NCI-H187 (cell line): ENCODE measurements around the gene POU2AF1.
A peak's percentile ranks its signal among the peaks of the same experiment; 100 is the strongest.
"Not testable (repeated sequence)": the region's sequence is repeated elsewhere in the genome, so short reads cannot be mapped to it uniquely, and the experiment has no call there.

Experiments used
- DNase-seq, 2 experiments: peaks; one replicate each; lab custom pipeline; 2025; lab: John Stamatoyannopoulos, UW

Gene POU2AF1

DNA sequence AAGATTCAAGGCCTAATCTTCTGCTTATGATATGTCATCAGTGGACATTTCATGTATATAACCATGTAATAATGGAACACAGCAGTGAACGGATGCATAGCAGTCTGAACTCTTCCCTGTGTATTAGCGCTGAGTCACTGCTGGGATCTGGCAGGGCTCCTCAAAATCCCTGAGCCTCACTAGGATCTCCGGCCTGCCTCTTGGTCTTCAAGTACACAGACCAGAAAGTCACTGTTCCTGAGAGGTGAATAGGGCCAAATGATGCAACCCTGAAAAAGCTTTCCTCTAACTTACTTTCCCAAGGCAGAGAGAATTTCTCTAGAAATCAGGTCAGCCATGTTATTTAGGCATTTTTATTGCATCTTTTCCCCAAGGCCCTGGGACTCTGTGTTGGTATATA, 35.0 kb downstream of the POU2AF1 start:
- DNase-seq: no peak

DNA sequence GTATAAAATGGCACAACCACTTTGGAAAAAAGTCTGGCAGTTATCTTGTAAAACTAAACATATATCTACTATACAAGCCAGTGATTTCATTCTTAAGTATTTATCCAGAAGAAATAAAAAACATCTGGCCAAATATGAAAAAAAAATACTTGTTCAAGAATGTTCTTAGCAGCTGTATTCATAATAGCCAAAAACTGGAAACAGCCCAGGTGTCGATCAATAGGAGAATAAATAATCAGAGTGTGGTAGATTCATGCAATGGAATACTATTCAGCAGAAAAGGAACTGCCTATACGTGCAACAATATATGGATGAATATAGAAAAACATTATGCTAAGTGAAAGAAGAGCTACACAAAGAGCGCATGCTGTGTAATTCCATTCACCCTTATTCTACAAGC, 36.7 kb downstream of the POU2AF1 start:
- DNase-seq: no peak

DNA sequence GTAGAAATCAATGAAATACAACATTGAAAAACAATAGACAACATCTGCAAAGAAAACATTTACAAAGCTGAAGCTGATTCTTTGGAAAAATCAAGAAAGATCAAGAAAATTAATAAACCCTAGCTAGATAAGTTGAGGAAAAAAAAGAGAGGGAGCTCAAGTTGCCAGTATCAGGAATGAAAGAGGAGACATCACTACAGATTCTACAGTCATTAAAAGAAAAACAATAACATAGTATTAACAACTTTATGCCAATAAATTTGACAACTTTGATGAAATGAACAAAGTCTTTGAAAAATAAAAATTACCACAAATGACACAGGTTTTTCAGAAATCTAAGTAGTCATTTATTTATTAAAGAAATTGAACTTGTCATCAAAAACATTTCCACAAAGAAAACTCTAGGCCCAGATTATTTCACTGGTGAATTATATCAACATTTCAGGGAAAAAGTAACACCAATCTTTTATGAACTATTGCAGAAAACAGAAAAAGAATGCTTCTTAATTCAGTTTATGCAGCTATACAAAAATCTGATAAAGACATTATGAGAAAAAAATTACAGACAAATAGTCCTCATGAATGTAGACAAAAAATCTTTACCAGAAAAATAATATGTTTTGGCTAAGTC, 39.2 kb downstream of the POU2AF1 start:
- no peak for DNase-seq

DNA sequence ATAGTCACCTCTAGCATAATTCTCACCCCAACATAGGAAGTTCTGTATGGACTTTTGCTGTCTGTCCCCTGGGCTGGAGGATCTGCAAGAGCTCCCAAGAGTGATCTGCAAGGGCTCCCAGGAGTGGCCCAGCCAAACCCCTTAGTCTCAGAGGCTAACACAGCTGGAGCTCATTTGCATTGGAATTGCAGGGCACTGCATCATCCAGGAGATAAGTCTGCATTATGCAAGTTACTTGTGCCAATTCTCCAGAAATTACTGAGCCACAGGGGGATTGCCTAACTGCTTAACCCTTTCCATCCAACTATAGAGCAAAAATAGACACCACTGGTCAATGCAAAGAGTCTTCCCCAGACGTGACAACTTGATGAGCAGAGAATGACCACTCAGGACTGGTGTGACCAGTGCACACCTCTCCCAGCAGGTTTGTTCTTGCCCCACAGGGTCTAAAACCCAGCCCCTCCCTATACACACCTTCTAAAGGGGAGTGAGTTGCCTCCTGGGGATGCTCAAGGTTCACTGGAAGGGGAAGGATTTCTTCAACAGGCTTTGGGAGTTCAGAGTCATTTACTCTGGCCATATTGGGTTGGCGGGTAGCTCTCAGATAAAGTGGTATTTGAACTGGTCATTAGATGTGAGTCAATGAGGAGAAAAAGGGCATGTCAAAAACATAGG, 42.4 kb downstream of the POU2AF1 start:
- no peak for DNase-seq

DNA sequence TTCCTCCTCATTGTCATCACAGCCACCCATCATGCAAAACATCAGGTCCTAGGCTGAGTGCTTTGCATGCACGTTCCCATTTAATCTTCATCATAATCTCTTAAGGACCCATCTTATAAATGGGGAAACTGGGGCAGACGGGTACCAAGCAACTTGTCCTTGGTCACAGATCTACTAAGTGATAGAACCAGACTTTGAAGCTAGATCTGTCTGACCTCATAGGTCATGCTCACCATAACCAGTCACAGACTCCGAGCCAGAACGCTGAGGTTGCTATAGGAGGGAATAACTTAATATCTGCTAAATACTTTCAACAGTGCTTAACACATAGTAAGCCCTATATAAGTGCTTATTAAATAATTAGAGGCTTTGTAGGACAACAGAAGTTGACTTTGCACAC, 43.0 kb downstream of the POU2AF1 start:
- DNase-seq: no peak

DNA sequence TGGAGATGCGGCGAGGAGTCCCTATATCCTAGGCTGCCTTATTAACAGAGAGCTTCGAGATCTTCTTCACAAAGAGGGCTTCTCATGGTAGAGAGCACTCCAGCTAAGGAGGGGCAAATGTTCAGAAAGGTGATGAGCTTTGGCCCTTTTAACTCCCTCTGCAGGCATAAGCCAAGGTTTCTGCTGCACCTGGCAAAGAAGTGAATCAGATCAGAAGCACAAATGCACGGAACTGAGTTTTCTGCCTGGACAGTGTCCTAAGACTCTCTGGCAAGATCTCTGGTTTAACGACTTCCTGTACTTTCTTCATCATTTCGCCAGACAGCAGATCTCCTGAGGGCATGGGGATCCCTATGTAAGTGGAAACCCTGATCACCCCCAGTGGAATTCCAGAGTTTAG, 43.5 kb downstream of the POU2AF1 start:
- no peak for DNase-seq

DNA sequence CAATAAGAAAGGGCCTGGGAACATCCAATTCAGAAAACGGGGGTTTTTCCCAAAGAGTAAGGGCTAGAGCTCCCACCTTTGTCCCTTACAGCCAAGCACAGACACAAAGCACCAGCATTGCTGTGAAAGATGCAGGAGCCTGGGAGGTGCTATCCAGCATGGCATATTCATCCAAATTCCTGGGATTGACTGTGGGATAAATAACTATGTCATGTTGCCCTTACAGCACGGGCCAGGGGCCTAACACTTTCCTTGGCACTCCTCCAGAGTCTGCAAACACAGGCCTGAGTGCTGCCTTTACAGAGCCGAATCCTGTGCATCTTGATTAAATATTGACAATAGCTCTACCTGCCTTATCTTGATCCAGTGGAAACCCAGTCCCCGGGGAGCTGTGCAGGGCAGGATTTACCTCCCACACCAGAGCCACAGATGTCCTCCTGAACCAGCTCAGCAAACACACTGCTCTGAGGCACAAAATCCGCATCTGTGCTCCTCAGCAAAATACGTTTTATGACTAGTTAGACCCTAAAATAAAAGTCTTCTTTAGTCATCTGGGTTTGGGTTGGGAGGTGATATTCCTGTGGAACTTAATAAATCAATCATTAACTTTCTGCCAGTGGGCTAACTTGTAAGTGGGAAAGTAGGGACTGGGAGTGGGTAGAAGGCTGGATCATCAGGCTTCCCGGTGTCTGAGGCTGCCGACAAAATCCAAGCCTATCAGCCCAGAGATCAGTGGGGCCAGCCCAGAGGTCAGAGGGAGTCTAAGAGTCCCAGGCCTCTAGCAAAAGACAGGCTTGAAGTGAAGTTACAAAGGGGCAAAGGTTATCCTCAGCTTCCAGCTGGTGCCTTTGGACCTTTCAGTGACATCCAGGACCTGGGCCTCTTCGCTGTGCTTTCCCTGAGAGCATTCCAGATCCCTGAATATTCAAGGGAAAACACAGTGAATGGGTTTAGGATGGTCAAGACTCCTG, 44.3 kb downstream of the POU2AF1 start:
- peak; percentile 16 to 19 for DNase-seq

DNA sequence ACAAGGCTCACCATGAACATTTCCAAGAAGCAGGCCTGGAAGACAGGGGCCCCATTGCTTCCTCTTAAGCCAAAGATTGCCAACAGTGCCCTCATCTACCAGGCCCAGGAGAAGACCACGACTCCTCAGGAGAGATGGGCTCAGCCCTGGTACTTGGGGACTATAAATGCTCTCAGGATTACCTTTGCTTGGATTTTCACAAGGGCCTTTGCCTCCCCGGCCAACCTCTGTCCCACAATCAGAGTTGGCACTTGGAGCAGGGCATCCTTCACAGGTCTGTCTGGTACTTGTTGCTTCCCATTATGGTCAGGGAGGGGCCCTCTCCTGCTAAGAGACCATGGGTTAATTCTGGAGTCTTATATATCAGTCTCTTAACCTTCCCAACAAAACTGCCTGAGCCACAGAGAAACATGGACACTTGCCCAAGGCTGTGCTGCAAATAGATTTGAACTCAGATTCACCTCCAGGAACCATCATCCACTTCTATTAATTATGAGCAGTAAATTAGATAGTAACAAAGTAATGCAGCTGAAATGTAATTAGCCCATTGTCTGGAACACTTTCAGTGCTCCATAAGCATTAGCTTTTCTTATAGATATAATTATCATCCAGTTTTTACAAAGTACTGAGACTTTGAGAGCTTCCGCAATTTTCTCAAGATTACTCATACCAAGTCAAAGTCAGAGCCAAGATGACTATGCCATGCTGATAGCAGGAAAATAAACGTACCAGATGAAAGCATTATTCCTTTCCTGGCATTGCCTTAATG, 47.2 kb downstream of the POU2AF1 start:
- no peak for DNase-seq

DNA sequence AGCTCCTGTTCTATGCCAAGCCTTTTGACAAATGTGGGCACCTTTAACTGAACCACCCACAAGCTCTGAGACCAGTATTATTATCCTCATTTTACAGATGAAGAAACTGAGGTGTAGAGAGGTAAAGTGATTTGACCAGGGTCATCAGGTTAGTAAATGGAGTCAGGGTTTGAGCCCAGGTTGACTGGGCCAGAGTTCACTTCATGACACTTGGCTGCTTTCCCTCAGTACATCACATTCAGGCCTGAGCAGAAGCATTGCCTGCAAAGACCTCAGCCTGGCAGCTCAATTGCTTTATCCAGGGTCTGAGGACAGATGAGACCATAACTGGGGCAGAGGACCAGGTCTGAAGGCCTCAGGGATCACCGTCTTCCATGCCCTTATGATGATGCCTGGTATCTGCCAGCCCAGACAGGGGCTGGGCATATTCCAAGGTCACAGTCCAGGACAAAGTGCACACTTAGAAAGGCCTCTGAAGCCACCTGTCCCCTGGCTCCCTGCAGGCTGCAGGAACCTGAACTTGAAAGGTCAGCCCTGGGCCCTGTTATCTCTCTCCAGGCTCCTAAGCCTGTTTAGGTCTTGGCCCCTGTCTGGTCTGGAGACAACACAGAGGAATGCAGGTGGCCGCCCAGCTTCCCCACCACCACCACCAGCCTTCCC, 48.7 kb downstream of the POU2AF1 start:
- DNase-seq: no peak

DNA sequence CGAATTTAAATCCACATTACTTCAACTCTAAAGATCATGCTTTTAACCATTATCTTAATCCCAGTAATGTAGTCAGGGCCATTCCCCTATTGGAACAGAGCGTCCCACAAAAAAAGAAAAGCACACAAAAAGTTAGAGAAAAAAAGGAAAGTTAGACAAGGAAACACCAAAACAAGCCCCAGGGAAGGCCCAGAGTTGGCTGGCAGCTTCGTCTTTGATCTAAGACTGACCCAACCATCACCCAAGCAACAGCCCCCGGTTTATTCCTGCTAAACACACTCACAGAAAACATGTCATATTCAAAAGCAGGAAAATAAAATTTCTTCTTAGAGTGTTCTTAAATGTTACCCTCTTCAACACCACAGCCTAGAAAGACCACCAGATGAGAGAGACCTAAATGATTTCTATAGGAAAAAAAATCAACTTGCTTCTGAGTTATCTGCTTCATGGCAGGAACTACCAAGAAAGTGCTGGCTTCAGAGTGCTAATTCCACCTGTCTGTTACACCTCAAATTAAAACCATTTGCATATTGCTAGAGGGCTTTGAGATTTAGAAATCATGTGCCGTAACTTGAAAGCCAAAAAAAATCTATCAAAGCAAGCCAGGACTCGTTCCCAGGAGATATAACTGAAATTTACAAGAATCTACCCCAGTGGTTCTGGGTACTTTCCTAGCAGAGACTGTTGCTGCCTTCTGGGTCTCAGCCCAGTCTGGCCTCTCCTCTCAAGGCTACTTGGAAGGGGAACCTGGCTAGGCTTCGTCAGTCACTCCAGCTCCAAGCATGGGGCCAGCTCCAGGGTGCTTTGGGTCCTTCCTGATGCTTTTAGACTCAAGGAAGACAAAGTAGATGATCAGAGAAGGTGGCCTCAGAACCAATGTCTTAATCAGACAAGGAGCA, 49.5 kb downstream of the POU2AF1 start:
- DNase-seq: no peak

DNA sequence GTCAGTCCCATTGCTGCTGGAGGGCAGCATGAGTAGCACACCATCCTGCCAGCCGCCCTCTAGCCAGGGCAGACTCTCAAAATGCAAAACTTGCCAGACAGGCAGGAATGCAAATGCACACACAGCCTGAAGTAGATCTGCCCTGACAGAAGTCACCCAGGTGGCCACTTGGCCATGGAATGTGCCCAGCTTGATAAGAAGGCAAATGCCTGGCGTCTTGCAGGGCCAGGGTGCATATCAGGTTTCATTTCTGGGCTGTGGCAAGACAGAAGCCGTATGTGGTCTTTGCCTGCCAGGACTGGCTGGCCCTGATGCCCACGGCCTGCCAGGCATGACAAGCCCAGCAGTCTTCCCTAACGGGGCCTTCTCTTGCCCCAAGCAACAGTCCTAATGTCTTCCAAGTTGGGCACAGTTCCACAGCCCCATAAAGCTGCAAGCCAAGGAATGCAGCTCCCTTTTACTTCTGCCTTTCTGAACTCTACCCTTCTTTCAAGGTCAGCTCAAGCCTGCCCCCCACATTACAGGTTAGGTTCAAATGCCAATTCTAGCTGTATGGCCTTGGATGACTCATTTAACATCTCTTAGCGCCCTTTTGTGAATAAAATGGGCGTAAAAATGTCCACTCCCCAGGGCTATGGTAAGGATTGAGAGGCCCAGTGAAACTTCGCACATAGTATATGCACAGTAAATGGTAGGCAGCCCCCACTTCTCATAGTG, 51.0 kb downstream of the POU2AF1 start:
- DNase-seq: no peak

DNA sequence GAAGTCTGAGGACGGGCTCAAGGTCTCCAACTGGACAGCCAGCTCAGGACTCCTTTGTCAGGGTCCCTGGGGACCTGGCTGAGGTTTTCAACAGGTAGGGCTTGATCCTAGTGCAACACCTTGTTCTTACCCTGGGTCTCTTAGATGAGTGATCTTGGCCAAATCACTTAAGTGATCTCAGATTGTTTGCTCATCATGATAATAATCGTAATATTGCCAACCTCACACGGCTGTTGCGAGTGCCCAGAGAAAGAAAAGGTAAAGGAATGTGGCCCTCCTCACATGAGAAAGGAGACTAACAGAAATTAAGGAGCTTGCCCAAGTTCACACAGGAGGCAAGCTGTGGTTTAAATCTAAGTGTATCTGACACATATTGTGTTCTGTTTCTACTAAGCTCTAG, 52.3 kb downstream of the POU2AF1 start:
- DNase-seq: no peak

DNA sequence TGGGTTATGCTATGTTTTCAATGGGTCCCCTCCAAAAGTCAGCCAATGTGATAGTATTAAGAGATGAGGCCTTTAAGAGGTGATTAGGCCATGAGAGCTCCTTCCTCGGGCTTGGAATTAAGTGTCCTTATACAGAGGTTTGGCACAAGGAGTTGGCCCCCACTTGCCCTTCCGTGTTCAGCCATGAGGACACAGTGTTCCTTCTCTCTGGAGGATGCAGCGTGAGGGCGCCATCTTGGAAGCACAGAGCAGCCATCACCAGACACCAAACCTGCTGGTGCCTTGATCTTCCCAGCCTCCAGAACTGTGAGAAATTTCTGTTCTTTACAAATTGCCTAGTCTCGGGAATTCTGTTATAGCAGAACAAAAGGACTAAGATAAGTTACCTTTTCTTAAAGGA, 53.8 kb downstream of the POU2AF1 start:
- no peak for DNase-seq

DNA sequence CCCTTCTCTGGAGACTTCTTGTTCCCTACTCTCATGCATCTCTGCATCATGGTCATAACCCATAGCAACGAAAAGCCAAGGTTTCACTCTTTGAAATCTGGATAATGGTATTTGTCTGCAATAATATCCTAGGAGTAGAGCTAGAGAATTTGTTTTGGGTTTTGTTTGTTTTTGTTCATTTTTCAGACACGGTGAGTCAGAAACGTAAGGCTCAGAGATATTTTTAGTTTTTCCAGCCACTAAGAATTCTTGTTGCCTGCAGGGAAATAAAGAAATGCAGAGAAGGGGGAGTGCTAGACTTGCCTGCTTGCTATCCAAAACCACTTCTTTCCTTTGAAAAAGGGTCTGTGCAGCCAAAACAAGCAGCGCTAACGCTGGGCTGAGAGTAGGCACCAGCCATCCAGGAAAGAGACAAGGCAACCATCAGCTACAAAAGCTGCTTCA, 54.8 kb downstream of the POU2AF1 start:
- DNase-seq: no peak

DNA sequence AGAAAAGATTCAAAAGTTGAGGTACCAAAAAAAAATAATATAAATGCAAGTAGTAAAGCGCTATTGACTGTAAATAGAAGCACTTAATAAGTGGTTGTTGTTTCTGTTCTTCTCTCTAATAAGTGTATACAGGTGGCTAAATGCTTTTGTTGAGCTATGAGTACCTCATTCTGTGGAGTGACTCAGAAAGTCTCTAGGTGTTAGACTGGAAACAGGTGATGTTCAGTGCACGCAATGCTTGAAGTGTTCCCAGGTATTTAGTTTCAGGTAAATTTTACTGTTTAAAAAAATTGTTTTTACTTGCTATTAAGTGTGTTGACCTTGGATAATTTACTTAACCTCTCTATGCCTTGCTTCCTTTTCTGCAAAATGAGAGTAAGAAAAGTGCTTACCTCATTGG, 56.5 kb downstream of the POU2AF1 start:
- DNase-seq: no peak

DNA sequence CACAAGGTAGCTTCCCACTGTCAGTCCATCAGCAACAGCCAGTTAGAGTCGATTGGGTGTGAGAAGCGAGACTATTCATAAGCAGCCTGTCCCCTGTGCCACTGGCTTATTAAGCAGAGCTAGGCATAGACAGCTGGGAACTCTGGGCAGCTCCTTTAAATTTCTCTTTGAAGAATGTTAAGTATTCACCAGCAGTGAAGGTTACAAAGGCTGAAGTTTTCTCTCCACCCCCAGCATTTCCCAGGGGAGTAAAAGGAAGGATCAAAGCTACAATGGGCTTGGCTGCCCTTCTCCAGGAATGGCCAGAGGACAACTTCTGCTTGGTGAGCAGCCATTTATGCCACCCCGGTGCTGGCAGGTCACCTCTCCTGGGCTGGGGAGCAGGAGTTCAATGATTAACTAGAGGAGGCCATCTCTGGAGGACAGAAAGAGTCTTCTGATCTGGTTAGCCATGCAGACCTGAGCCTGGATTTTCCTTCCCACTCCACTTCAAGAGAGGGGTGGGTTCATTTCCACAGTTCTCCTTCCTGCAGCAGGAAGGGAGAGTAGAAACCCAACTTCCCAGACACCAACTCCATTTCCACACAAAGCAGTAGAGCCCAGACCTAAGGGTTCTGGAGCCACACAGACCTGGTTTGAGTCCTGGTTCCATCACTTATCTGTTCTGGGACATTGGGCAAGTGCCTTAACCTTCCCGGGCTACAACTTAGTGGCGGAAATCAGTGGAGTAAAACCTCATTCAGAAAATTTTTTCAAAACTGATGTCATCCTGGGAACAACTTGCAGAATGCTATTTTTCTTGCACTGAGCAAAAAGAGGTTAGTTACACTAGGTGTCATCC, 58.1 kb downstream of the POU2AF1 start:
- no peak for DNase-seq

DNA sequence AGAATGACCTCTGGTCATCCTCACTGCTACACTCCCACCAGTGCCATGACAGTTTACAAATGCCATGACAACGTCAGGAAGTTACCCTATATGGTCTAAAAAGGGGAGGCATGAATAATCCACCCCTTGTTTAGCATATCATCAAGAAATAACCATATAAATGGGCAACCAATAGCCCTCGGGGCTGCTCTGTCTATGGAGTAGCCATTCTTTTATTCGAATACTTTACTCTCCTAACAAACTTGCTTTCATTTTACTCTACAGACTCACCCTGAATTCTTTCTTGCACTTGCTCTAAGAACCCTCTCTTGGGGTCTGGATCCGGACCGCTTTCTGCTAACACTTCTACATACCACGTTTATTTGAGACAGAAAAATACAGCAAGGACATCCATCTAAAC, 58.9 kb downstream of the POU2AF1 start:
- DNase-seq: not testable (repeated sequence)

DNA sequence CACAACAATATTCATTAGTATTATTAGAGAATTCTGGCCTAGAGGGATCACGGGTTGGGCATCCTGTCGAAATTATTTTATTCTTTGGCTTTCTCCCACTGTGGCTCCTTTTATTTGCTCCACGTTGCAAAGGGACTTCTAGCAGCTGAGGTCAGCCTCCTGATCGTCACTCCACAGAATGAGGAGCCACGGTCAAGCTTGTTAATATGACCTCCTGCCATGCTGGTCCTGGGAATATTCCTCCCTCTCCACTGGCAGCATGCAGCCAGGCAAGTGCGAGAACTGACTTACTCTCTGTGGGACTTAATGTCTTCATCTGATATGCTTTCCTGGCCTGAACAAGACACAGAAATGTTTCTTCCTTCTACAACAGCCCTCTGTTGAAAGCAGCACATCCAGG, 59.8 kb downstream of the POU2AF1 start:
- no peak for DNase-seq

DNA sequence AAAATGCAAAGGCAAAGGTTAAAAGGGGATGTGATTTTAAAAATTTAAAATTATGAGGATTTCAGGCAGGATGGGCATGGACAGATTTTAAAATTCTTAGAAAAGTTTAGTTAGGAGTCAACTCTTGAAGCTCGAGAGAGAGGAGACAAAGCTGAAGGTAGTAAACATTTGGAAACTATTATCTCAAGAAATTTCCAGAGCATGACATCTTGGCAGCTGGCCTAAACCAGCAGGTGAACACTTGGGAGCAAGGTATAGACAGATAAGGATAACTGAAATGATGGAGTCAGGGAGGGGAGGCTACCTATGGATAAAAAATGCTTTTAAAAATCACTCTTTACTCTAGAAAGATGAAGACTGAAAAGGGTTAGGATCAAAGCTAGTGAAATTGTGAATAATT, 67.0 kb downstream of the POU2AF1 start:
- no peak for DNase-seq
